Activated CD4-positive, alpha-beta T cell treated with anti-CD3 and anti-CD28 coated beads for 36 hours (primary cell): ENCODE results near the gene NECAP2. TPM values are rescaled to one million over a fixed set of nuclear protein-coding genes. Genes with fewer than 3 reads are reported as not detected.
A peak's percentile ranks its signal among the peaks of the same experiment; 100 is the strongest.
"Not testable (repeated sequence)": the region's sequence is repeated elsewhere in the genome, so short reads cannot be mapped to it uniquely, and the experiment has no call there.

ENCODE experiments used
- ATAC-seq: fragments of 200-7000 bp; cut with Tn5 transposase; one replicate; pipeline ENCODE4 v1.10.0; 2021; ENCODE audit warnings: mild to moderate bottlenecking, moderate library complexity
- CTCF ChIA-PET: fragments of 350-600 bp; sonication (Branson Sonifier 250); formaldehyde crosslinking; loops from one replicate; lab custom pipeline; 2021; ENCODE audit warnings: antibody characterized with exemption; lab: Charles Lee
- POLR2A ChIA-PET: fragments of 350-600 bp; sonication (Branson Sonifier 250); formaldehyde crosslinking; loops from one replicate; lab custom pipeline; 2021; ENCODE audit warnings: antibody characterized with exemption, inconsistent platforms; lab: Charles Lee
- DNase-seq: peaks from one replicate; pipeline ENCODE4 v3.0.0-alpha.2; 2020
- H3K27ac Mint-ChIP-seq: one replicate; pipeline ENCODE4 v1.8.0; 2021; ENCODE audit warnings: mixed read lengths
- H3K27me3 Mint-ChIP-seq: one replicate; pipeline ENCODE4 v1.8.0; 2021; ENCODE audit warnings: mixed read lengths
- H3K36me3 Mint-ChIP-seq: one replicate; pipeline ENCODE4 v1.8.0; 2021; ENCODE audit warnings: low read depth, mixed read lengths
- H3K4me1 Mint-ChIP-seq: one replicate; pipeline ENCODE4 v1.8.0; 2021; ENCODE audit warnings: mixed read lengths
- H3K4me3 Mint-ChIP-seq: one replicate; pipeline ENCODE4 v1.8.0; 2021; ENCODE audit warnings: mild to moderate bottlenecking, moderate library complexity, mixed read lengths
- H3K9me3 Mint-ChIP-seq: one replicate; pipeline ENCODE4 v1.8.0; 2021; ENCODE audit warnings: low read depth, mixed read lengths
- intact Hi-C, 2 experiments: fragments of 100-400 bp; cut with DNase I in 1 of 2; cut with micrococcal nuclease in 1 of 2; formaldehyde crosslinking; loops; one replicate each; pipeline versions ENCODE4 v1.14.2 to v1.15.1; 2022 to 2024; cut with DNase I, micrococcal nuclease
- total RNA-seq, 2 experiments: library from RNA; stranded (reverse); gene quantifications; one replicate each; pipeline ENCODE4 v1.2.3, GENCODE V29; 2021

NECAP2 gene
- total RNA-seq, 2 experiments from 2014 or later: 46.5 to 54.2 TPM

- H3K4me3 Mint-ChIP-seq, CTCF ChIA-PET, H3K27me3 Mint-ChIP-seq, H3K27ac Mint-ChIP-seq, intact Hi-C loops, POLR2A ChIA-PET, ATAC-seq, H3K4me1 Mint-ChIP-seq, DNase-seq, H3K9me3 Mint-ChIP-seq: not testable (repeated sequence)
- peaks cover 11% of the 10 kb centered on the region for H3K36me3 Mint-ChIP-seq
Observed at GRCh38 chr1:16483639-16484500, 43.3 kb downstream of the NECAP2 start.

DNA sequence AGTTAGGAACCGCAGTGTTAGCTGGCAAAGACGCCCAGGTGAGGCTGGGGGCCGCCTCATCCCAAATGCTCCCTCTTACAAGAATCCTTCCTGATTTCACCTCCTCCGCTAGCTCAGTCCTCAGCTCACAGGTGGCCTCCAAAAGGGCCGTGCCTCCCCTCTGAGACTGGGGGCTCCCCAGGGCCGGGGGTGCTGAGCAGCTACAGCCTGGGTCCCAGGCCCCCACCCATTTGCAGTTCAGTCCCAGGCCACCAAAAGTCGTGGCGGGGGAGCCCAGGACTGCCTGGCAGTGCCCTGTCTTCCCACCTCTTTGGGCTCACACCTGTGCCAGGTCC lies 43.9 kb downstream of the NECAP2 start:
- Mint-ChIP-seq H3K4me3 (no peak overlapping the region), H3K4me1 (no peaks in the 10 kb centered on the region), H3K27ac (no peak overlapping the region), H3K27me3 (no peaks in the 10 kb centered on the region), H3K36me3 (peaks cover 11% of the 10 kb centered on the region), H3K9me3 (no peaks in the 10 kb centered on the region)
- intact Hi-C loops: no loop called here
- POLR2A ChIA-PET: no interaction called here
- no peak for ATAC-seq
- no peak for DNase-seq
- CTCF ChIA-PET: no interaction called here

GRCh38 chr1:16484931-16485330 lies 44.4 kb downstream of the NECAP2 start:
- CTCF ChIA-PET: no interaction called here
- POLR2A ChIA-PET: no interaction called here
- H3K27me3 Mint-ChIP-seq: no peaks in the 10 kb centered on the region
- peaks cover 11% of the 10 kb centered on the region for H3K36me3 Mint-ChIP-seq
- H3K27ac Mint-ChIP-seq: no peak overlapping the region
- H3K9me3 Mint-ChIP-seq: no peaks in the 10 kb centered on the region
- DNase-seq (no peak), ATAC-seq (no peak)
- no peaks in the 10 kb centered on the region for H3K4me1 Mint-ChIP-seq
- H3K4me3 Mint-ChIP-seq: no peak overlapping the region
- intact Hi-C loops: no loop called here

- H3K4me1 Mint-ChIP-seq, H3K4me3 Mint-ChIP-seq, H3K27ac Mint-ChIP-seq, DNase-seq, H3K36me3 Mint-ChIP-seq, H3K27me3 Mint-ChIP-seq, POLR2A ChIA-PET, ATAC-seq, intact Hi-C loops, CTCF ChIA-PET, H3K9me3 Mint-ChIP-seq: not testable (repeated sequence)
Observed at GRCh38 chr1:16486316-16486715, 45.8 kb downstream of the NECAP2 start.

- ATAC-seq, intact Hi-C loops, CTCF ChIA-PET, DNase-seq, POLR2A ChIA-PET, H3K27me3 Mint-ChIP-seq, H3K27ac Mint-ChIP-seq, H3K4me1 Mint-ChIP-seq, H3K9me3 Mint-ChIP-seq, H3K36me3 Mint-ChIP-seq, H3K4me3 Mint-ChIP-seq: not testable (repeated sequence)
Observed at GRCh38 chr1:16487011-16487410, 46.5 kb downstream of the NECAP2 start.

DNA sequence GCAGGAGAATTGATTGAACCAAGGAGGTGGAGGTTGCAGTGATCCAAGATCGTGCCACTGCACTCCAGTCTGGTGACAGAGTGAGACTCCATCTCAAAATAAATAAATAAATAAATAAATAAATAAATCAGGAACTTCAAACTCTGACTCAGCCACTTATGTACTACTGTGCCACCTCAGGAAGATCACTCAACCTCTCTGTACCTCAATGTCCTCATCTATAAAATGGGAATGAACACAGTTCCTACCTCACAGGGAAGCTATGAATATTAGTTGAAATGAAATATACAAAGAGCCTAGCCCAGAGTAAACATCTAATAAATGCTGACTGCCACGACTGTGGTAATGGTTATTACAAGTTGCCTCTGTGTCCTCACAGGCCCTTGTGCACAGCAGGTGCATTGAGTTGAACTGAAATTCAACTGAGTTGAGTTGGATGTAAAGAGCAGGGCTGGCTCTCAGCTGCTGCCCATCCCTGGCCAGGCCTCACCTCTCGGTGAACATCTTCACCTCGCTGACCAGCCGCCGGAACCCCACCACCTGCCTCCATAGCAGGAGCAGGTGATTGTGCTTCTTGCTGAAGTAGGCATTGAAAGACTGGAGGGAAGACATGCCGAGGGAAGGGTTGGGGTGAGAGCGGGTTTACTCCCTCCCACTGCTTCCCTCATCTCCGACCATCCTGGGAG lies 48.8 kb downstream of the NECAP2 start:
- CTCF ChIA-PET: not testable (repeated sequence)

DNA sequence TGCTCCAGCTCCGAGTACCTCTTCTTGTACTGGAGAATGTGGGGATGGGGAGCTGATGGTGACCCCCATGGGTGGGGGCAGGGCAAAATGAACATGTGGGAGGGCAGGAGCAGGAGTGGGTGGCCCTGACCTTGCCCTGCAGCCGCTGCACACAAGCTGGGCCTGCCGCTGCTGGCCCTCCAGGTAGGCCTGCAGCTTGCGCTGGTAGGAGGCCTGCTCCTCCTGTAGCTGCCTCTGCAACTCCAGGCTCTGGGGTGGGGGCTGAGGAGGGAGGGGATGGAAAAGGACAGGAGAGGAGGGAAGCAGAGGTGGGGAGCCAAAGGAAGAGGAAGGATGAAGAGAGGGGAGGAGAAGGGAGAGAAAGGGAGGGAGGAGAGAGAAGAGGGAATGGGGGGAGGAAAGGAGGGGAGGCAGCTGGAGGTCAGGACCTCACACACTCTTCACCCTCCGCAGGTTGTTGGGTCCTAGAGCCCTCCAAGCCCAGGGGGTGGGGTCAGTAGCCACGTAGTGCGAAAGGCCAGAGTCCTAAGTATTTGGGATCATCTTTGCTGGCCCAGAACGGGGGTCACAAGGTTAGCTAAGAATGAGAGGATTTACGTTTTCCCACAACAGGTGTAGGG lies 50.6 kb downstream of the NECAP2 start:
- H3K4me1 Mint-ChIP-seq: peaks cover 5% of the 10 kb centered on the region
- H3K27ac Mint-ChIP-seq: peak overlapping the region; percentile 31
- no peaks in the 10 kb centered on the region for H3K36me3 Mint-ChIP-seq
- no peaks in the 10 kb centered on the region for H3K27me3 Mint-ChIP-seq
- ChIA-PET CTCF (interaction anchor here (0.6 kb wide), 1 partner anchor 291 kb away, joined by 3 read pairs; no protein-coding TSS in a partner anchor), POLR2A (no interaction called here)
- ATAC-seq: no peak
- no peaks in the 10 kb centered on the region for H3K9me3 Mint-ChIP-seq
- no peak for DNase-seq
- H3K4me3 Mint-ChIP-seq: no peak overlapping the region
- intact Hi-C loops: no loop called here

More for the DNA sequence above, 48.8 kb downstream of the NECAP2 start:
- H3K9me3 Mint-ChIP-seq, H3K27me3 Mint-ChIP-seq, intact Hi-C loops, H3K27ac Mint-ChIP-seq, ATAC-seq, POLR2A ChIA-PET, H3K36me3 Mint-ChIP-seq, DNase-seq, H3K4me1 Mint-ChIP-seq, H3K4me3 Mint-ChIP-seq: not testable (repeated sequence)

DNA sequence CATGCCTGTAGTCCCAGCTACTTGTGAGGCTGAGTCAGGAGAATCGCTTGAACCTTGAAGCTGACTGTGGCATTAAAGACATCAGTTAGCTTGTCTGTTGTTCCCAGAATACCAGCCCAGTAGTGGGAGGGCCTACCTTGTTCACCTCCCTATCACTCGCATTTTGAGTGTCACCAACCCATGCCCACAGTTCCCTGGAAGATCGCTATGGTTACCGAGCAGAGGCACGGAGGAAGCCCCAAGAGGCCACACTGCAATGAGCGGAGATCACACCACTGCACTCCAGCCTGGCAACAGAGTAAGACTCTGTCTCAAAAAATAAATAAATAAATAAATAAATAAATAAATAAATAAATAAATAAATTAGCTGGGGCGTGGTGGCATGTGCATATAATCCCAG lies 52.4 kb downstream of the NECAP2 start:
- H3K27me3 Mint-ChIP-seq, H3K36me3 Mint-ChIP-seq, H3K4me3 Mint-ChIP-seq, POLR2A ChIA-PET, H3K9me3 Mint-ChIP-seq, intact Hi-C loops: not testable (repeated sequence)
- H3K27ac Mint-ChIP-seq: peak overlapping the region; percentile 47
- H3K4me1 Mint-ChIP-seq: peaks cover 10% of the 10 kb centered on the region
- ATAC-seq (peak; percentile 93), DNase-seq (peak; percentile 68)
- CTCF ChIA-PET: interaction anchor here (1.0 kb wide), 2 partner anchors 52 to 110 kb away, joined by 3 read pairs; partner anchors contain the start of gene NECAP2

DNA sequence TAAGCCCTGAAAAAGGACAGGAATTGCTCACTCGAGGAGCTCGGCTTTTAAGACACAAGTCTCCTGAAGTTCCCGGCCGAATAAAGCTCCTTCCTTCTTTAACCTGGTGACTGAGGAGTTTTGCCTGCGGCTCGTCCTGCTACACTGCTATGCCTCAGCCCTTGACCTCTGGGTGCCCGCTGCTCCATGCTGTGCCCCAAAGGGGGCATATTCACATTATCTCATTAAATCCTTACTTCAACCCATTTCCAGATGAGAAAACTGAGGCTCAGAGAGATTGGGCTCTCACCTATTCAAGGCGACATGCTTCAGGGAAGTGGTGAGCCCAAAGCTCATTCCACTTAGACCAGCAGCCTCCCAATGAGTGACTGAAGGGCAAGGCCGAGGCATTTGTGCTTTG lies 53.2 kb downstream of the NECAP2 start:
- peak overlapping the region; percentile 43 for H3K27ac Mint-ChIP-seq
- peaks cover 10% of the 10 kb centered on the region for H3K4me1 Mint-ChIP-seq
- ATAC-seq, H3K36me3 Mint-ChIP-seq, H3K9me3 Mint-ChIP-seq, intact Hi-C loops, H3K27me3 Mint-ChIP-seq, DNase-seq, H3K4me3 Mint-ChIP-seq, POLR2A ChIA-PET: not testable (repeated sequence)
- CTCF ChIA-PET: interaction anchor here (1.0 kb wide), 1 partner anchor 109 kb away, joined by 3 read pairs; no protein-coding TSS in a partner anchor

- CTCF ChIA-PET: interaction anchor here (0.8 kb wide), 1 partner anchor 13 kb away, joined by 3 read pairs; no protein-coding TSS in a partner anchor
- peak; percentile 33 for DNase-seq
- Mint-ChIP-seq H3K4me1 (peaks cover 15% of the 10 kb centered on the region), H3K4me3 (peak overlapping the region; percentile 74)
- not testable (repeated sequence) for H3K27ac Mint-ChIP-seq, H3K9me3 Mint-ChIP-seq, ATAC-seq, H3K27me3 Mint-ChIP-seq, H3K36me3 Mint-ChIP-seq
- intact Hi-C loops: loop anchor here (5.0 kb wide), 4 partner anchors 55 to 415 kb away; partner anchors contain the start of gene NECAP2 (in 1 of the 2)
- POLR2A ChIA-PET: interaction anchor here (0.8 kb wide), 1 partner anchor 16 kb away, joined by 3 read pairs; no protein-coding TSS in a partner anchor
Observed at GRCh38 chr1:16497474-16497904, 57.0 kb downstream of the NECAP2 start.

GRCh38 chr1:16498047-16498446 lies 57.5 kb downstream of the NECAP2 start:
- Mint-ChIP-seq H3K4me3 (peak overlapping the region; percentile 74), H3K4me1 (peaks cover 12% of the 10 kb centered on the region)
- H3K27me3 Mint-ChIP-seq, H3K27ac Mint-ChIP-seq, H3K9me3 Mint-ChIP-seq, DNase-seq, ATAC-seq, CTCF ChIA-PET, H3K36me3 Mint-ChIP-seq: not testable (repeated sequence)
- POLR2A ChIA-PET: interaction anchor here (0.8 kb wide), 1 partner anchor 15 kb away, joined by 3 read pairs; no protein-coding TSS in a partner anchor
- intact Hi-C loops: loop anchor here (5.0 kb wide), 4 partner anchors 56 to 414 kb away; partner anchors contain the start of gene NECAP2 (in 1 of the 2)
